ENCODE results near the gene ZNF69. TPM values are rescaled to one million over a fixed set of nuclear protein-coding genes. Genes with fewer than 3 reads are reported as not detected.
A peak's percentile ranks its signal among the peaks of the same experiment; 100 is the strongest.
"Not testable (repeated sequence)": the region's sequence is repeated elsewhere in the genome, so short reads cannot be mapped to it uniquely, and the experiment has no call there.

The ZNF69 gene
- total RNA-seq, 2 donors from 2014 or later: 24.6 to 28.8 TPM

- no peaks in the 10 kb centered on the region for H3K9me3 ChIP-seq (ENCODE audit: control insufficient read depth, low read length)
- H3K4me3 Mint-ChIP-seq: peak overlapping the region; percentile 54
- H3K4me3 ChIP-seq (ENCODE audit: low read length): no peak overlapping the region
These were observed 39.4 kb upstream of the ZNF69 start for GRCh38 chr19:11848200-11848593.

DNA sequence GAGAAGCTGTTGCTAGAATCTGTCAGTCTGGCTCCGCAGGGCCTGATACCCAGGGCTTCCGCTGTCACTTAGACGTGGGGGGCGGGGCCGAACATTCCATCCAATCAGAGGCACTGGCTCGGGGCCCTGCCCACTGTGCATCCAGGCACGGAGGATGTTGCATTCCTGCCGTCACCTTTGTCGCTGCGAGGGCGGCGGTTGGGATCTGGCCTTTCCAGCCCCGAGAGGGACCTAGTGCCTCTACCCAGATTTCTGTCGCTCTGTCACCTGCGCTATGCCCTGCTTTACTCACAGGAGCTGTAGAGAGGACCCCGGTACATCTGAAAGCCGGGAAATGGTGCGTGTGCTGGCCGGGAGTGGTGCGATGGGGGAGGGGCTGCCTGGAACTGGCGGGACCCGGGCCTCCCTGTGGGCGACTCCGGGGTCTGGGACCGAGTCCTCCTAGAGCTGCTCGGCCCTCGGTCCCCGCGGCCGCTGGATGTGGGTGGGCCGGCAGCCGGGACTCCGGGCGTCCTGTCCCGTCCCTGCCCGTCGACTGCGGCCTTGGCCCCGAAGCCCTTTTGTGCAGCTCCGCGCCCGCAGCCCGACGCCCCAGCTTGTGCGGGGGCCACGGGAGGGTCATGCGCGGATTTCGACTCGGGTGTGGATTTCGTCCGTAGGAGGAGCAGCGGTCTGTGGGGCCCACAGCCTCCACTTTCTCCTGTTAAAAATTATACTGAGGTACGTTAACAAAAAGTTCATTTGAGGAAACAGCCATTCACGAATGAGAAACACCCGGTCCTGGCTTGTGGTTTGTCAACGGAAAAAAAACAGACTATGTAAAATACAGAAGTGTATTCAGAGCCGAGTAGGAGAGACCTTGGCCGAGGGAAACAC is 38.8 kb upstream of the ZNF69 start, which contains the start of gene ZNF439:
TSS of gene ZNF439 (plus strand) at position 133 of the 876 bp plus-strand sequence. CDS start at position 275, 142 bp downstream.
- Histone ChIP-seq H3K27ac (ENCODE audit: low read depth, low read length) (peak within 1 kb of the TSS; percentile 47), H3K4me1 (ENCODE audit: control insufficient read depth, insufficient read depth, low read length) (no peaks in the 10 kb centered on the region), H3K27me3 (ENCODE audit: control insufficient read depth, insufficient read depth, low read length, poor library complexity, severe bottlenecking) (no peaks in the 10 kb centered on the region), H3K4me3 (ENCODE audit: low read length) (no peak within 1 kb of the TSS), H3K36me3 (ENCODE audit: control insufficient read depth, insufficient read depth, low read length) (no peaks in the 10 kb centered on the region), H3K9me3 (ENCODE audit: control insufficient read depth, low read length) (no peaks in the 10 kb centered on the region), H3K9ac (ENCODE audit: extremely low read depth, low read length, poor library complexity, severe bottlenecking) (no peak within 1 kb of the TSS)
- no peak within 1 kb of the TSS for H3K27ac Mint-ChIP-seq
- peaks cover 73% of the 10 kb centered on the region for H3K9me3 Mint-ChIP-seq
- 58 to 76% methylated on average over 38 to 59 of the region's 59 CpGs for WGBS, 2 experiments (ENCODE audit: insufficient coverage in 1 of 2, insufficient read length in 1 of 2)
- peaks cover 43% of the 10 kb centered on the region for H3K27me3 Mint-ChIP-seq (ENCODE audit: insufficient read depth)
- peak; percentile 64 for DNase-seq
- TF ChIP-seq, protein P1, sequence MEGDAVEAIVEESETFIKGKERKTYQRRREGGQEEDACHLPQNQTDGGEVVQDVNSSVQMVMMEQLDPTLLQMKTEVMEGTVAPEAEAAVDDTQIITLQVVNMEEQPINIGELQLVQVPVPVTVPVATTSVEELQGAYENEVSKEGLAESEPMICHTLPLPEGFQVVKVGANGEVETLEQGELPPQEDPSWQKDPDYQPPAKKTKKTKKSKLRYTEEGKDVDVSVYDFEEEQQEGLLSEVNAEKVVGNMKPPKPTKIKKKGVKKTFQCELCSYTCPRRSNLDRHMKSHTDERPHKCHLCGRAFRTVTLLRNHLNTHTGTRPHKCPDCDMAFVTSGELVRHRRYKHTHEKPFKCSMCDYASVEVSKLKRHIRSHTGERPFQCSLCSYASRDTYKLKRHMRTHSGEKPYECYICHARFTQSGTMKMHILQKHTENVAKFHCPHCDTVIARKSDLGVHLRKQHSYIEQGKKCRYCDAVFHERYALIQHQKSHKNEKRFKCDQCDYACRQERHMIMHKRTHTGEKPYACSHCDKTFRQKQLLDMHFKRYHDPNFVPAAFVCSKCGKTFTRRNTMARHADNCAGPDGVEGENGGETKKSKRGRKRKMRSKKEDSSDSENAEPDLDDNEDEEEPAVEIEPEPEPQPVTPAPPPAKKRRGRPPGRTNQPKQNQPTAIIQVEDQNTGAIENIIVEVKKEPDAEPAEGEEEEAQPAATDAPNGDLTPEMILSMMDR (conservative IDR thresholded peaks at IDR 0.05): no peak
- H3K4me1 Mint-ChIP-seq: peaks cover 6% of the 10 kb centered on the region
- peak within 1 kb of the TSS; percentile 54 for H3K4me3 Mint-ChIP-seq
- H3K36me3 Mint-ChIP-seq (ENCODE audit: low read depth): peaks cover 5% of the 10 kb centered on the region

More at GRCh38 chr19:11848200-11848593, 39.4 kb upstream of the ZNF69 start:
- no peak for DNase-seq
- Mint-ChIP-seq H3K9me3 (peaks cover 73% of the 10 kb centered on the region), H3K36me3 (ENCODE audit: low read depth) (peaks cover 5% of the 10 kb centered on the region), H3K4me1 (peaks cover 6% of the 10 kb centered on the region), H3K27ac (no peak overlapping the region), H3K27me3 (ENCODE audit: insufficient read depth) (peaks cover 46% of the 10 kb centered on the region)
- Histone ChIP-seq H3K9ac (ENCODE audit: extremely low read depth, low read length, poor library complexity, severe bottlenecking) (no peak overlapping the region), H3K4me1 (ENCODE audit: control insufficient read depth, insufficient read depth, low read length) (no peaks in the 10 kb centered on the region), H3K27ac (ENCODE audit: low read depth, low read length) (no peak overlapping the region), H3K36me3 (ENCODE audit: control insufficient read depth, insufficient read depth, low read length) (no peaks in the 10 kb centered on the region), H3K27me3 (ENCODE audit: control insufficient read depth, insufficient read depth, low read length, poor library complexity, severe bottlenecking) (no peaks in the 10 kb centered on the region)
- 88 to 89% methylated on average over 6 to 11 of the region's 11 CpGs for WGBS, 2 experiments (ENCODE audit: insufficient coverage in 1 of 2, insufficient read length in 1 of 2)
- TF ChIP-seq, protein P1 (conservative IDR thresholded peaks at IDR 0.05): no peak

- H3K27ac Mint-ChIP-seq; H3K36me3 Mint-ChIP-seq (ENCODE audit: low read depth); H3K9ac ChIP-seq (ENCODE audit: extremely low read depth, low read length, poor library complexity, severe bottlenecking); DNase-seq; H3K27ac ChIP-seq (ENCODE audit: low read depth, low read length); H3K4me1 ChIP-seq (ENCODE audit: control insufficient read depth, insufficient read depth, low read length); H3K4me3 Mint-ChIP-seq; H3K27me3 ChIP-seq (ENCODE audit: control insufficient read depth, insufficient read depth, low read length, poor library complexity, severe bottlenecking); H3K4me3 ChIP-seq (ENCODE audit: low read length); H3K9me3 ChIP-seq (ENCODE audit: control insufficient read depth, low read length); H3K4me1 Mint-ChIP-seq; H3K36me3 ChIP-seq (ENCODE audit: control insufficient read depth, insufficient read depth, low read length): not testable (repeated sequence)
- 92 to 100% methylated on average over 2 to 4 of the region's 4 CpGs for WGBS, 2 experiments (ENCODE audit: insufficient coverage in 1 of 2, insufficient read length in 1 of 2)
- Mint-ChIP-seq H3K9me3 (peaks cover 75% of the 10 kb centered on the region), H3K27me3 (ENCODE audit: insufficient read depth) (peaks cover 37% of the 10 kb centered on the region)
These were observed 37.3 kb upstream of the ZNF69 start for GRCh38 chr19:11850289-11850688.

All from endodermal cell (in vitro differentiated cells).